MM.1S (cell line): ENCODE data around the gene PITRM1.

Source experiments
- DNase-seq: peaks from one replicate; pipeline ENCODE4 v3.0.0-alpha.2; 2015
- H2AFZ ChIP-seq: fragments of 300-600 bp; sonication (generic); 2 replicates; pipeline ENCODE4 v1.6.0; 2016; ENCODE audit warnings: antibody characterized with exemption, low read length
- H3F3A ChIP-seq: fragments of 300-600 bp; sonication (generic); 2 replicates; pipeline ENCODE4 v1.6.1; 2016; ENCODE audit warnings: mild to moderate bottlenecking, antibody characterized with exemption, low read length, moderate library complexity, mixed read lengths; ENCODE audit not compliant: insufficient read depth
- H3K27ac ChIP-seq: fragments of 300-600 bp; sonication (generic); 2 replicates; pipeline ENCODE4 v1.5.1; 2016; ENCODE audit warnings: mild to moderate bottlenecking, low read length
- H3K27me3 ChIP-seq: fragments of 300-600 bp; sonication (generic); replicated peaks from 2 replicates; pipeline ENCODE4 v1.6.0; 2016; ENCODE audit warnings: low read length; ENCODE audit not compliant: insufficient read depth
- H3K36me3 ChIP-seq: fragments of 300-600 bp; sonication (generic); replicated peaks from 2 replicates; pipeline ENCODE4 v1.6.1; 2016; ENCODE audit warnings: mild to moderate bottlenecking, low read length, mixed read lengths; ENCODE audit not compliant: insufficient read depth
- H3K4me1 ChIP-seq: fragments of 300-600 bp; sonication (generic); 2 replicates; pipeline ENCODE4 v1.6.1; 2016; ENCODE audit warnings: low read length, mixed read lengths
- H3K4me2 ChIP-seq: fragments of 300-600 bp; sonication (generic); 2 replicates; pipeline ENCODE4 v1.6.0; 2016; ENCODE audit warnings: low read depth, low read length
- H3K4me3 ChIP-seq: fragments of 300-600 bp; sonication (generic); 2 replicates; pipeline ENCODE4 v1.5.1; 2016; ENCODE audit warnings: low read length, mixed read lengths
- H3K79me2 ChIP-seq: fragments of 300-600 bp; sonication (generic); 2 replicates; pipeline ENCODE4 v1.6.1; 2016; ENCODE audit warnings: mixed run types, low read length, mixed read lengths
- H3K9ac ChIP-seq: fragments of 300-600 bp; sonication (generic); 2 replicates; pipeline ENCODE4 v1.6.1; 2016; ENCODE audit warnings: low read length, mixed read lengths
- H3K9me2 ChIP-seq: fragments of 300-600 bp; sonication (generic); replicated peaks from 2 replicates; pipeline ENCODE4 v1.6.1; 2016; ENCODE audit warnings: mild to moderate bottlenecking, low read length, mixed read lengths; ENCODE audit not compliant: insufficient read depth
- H3K9me3 ChIP-seq: fragments of 300-600 bp; sonication (generic); replicated peaks from 2 replicates; pipeline ENCODE4 v1.6.1; 2016; ENCODE audit warnings: mild to moderate bottlenecking, low read length, mixed read lengths; ENCODE audit not compliant: insufficient read depth
- H4K20me1 ChIP-seq: fragments of 300-600 bp; sonication (generic); 2 replicates; pipeline ENCODE4 v1.6.1; 2016; ENCODE audit warnings: mild to moderate bottlenecking, low read length, moderate library complexity, mixed read lengths; ENCODE audit not compliant: insufficient read depth
- EZH2 ChIP-seq: fragments of 300-600 bp; sonication (generic); optimal IDR thresholded peaks from 2 replicates; pipeline ENCODE3; 2017; ENCODE audit warnings: low read depth, mild to moderate bottlenecking, antibody characterized with exemption, low read length, mixed read lengths
- EZH2phosphoT487 ChIP-seq: fragments of 300-600 bp; sonication (generic); IDR thresholded peaks from 2 replicates; pipeline ENCODE4 v1.6.1; 2018; ENCODE audit warnings: antibody characterized with exemption, low read length
- TF ChIP-seq, protein P1 (sequence below): fragments of 300-600 bp; sonication (generic); IDR thresholded peaks from 2 replicates; pipeline ENCODE4 v1.5.1; 2016; ENCODE audit warnings: antibody characterized with exemption, low read length, mixed read lengths

The PITRM1 gene

DNA sequence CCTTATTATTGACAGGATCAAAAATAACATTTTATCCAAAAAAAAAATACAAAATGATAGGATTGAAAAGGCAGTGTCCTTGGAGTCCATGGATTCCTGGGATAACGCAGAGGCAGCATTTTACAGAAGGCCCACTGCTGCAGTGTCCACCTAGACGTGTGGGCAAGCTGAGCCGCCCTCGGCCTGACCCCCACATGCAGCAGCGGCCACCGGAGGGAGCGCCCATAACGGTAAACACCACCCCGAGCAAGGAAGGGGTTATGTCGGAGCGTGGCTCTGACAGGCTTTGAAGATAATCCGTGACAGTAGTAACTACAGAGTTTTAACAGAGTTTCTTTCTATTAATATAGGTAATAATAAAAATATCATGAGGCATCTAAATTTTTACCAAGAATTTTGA lies 45.3 kb upstream of the PITRM1 start:
- no peaks in the 10 kb centered on the region for H3K79me2 ChIP-seq
- H3K4me2 ChIP-seq = no peak overlapping the region
- TF ChIP-seq EZH2phosphoT487 (no peak), EZH2 (no peak)
- TF ChIP-seq, protein P1, sequence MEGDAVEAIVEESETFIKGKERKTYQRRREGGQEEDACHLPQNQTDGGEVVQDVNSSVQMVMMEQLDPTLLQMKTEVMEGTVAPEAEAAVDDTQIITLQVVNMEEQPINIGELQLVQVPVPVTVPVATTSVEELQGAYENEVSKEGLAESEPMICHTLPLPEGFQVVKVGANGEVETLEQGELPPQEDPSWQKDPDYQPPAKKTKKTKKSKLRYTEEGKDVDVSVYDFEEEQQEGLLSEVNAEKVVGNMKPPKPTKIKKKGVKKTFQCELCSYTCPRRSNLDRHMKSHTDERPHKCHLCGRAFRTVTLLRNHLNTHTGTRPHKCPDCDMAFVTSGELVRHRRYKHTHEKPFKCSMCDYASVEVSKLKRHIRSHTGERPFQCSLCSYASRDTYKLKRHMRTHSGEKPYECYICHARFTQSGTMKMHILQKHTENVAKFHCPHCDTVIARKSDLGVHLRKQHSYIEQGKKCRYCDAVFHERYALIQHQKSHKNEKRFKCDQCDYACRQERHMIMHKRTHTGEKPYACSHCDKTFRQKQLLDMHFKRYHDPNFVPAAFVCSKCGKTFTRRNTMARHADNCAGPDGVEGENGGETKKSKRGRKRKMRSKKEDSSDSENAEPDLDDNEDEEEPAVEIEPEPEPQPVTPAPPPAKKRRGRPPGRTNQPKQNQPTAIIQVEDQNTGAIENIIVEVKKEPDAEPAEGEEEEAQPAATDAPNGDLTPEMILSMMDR = no peak
- DNase-seq = no peak
- H3K9me3 ChIP-seq = no peaks in the 10 kb centered on the region
- H3K4me1 ChIP-seq = no peaks in the 10 kb centered on the region
- H3K9ac ChIP-seq = no peak overlapping the region
- no peak overlapping the region for H3K27ac ChIP-seq
- H3K9me2 ChIP-seq = no peaks in the 10 kb centered on the region
- H3K27me3 ChIP-seq = no peaks in the 10 kb centered on the region
- no peaks in the 10 kb centered on the region for H4K20me1 ChIP-seq
- H3K36me3 ChIP-seq = no peaks in the 10 kb centered on the region
- no peak overlapping the region for H3K4me3 ChIP-seq
- H3F3A ChIP-seq = no peaks in the 10 kb centered on the region
- H2AFZ ChIP-seq = no peak overlapping the region

DNA sequence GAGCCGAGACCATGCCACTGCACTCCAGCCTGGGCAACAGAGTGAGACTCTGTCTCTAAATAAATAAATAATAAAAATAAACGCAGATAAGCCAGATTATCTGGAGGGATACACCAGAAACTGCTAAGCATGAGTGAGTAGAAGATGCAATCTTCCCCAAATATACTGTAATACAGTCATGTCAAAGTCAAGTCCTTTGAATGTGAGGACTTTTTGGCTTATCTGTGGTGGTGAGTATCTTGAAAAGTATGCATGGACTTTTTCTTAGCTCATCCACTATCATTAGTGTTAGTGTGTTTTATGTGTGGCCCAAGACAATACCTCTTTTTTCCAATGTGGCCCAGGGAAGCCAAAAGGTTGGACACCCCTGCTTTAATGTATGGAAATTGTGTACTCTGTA lies 44.7 kb upstream of the PITRM1 start:
- Histone ChIP-seq H3K79me2 (no peaks in the 10 kb centered on the region), H3K9me3 (no peaks in the 10 kb centered on the region), H3K27me3 (no peaks in the 10 kb centered on the region), H3K27ac (no peak overlapping the region), H3K9ac (no peak overlapping the region), H3K36me3 (no peaks in the 10 kb centered on the region), H3K4me3 (no peak overlapping the region), H3F3A (no peaks in the 10 kb centered on the region), H3K4me2 (no peak overlapping the region), H4K20me1 (no peaks in the 10 kb centered on the region), H3K9me2 (no peaks in the 10 kb centered on the region), H2AFZ (no peak overlapping the region), H3K4me1 (no peaks in the 10 kb centered on the region)
- TF ChIP-seq EZH2phosphoT487 (no peak), EZH2 (no peak)
- TF ChIP-seq, protein P1 = no peak
- no peak for DNase-seq

DNA sequence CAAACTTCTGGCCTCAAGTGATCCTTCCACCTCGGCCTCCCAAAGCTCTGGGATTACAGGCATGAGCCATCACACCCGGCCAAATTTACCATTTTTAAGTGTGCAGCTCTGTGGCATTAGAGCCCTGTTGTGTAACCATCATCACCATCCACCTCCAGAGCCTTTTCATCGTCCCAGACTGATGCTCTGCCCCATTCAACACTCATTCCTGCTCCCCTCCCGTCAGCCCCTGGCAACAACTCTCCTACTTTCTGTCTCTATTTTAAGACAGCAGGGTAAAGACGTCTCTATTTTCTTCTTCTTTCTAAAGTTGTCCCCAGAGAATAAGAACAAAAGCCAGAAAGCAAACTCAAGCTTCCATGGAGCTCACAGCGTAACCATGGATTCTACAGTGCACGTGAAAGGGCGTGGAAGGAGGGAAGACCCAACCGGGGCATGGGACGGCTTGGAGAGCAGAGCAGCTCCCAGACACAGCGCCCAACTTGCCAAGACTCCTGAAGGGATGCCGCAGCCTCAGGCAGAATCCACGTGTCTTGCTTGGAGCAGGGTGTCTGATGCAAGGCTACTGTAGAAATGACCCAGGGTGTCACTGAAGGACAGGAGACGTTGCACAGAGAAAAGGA lies 42.7 kb upstream of the PITRM1 start:
- Histone ChIP-seq H3K36me3 (no peaks in the 10 kb centered on the region), H3K9me2 (no peaks in the 10 kb centered on the region), H3K27me3 (no peaks in the 10 kb centered on the region), H3K9me3 (no peaks in the 10 kb centered on the region), H3K4me3 (no peak overlapping the region), H3K9ac (no peak overlapping the region), H3K4me1 (no peaks in the 10 kb centered on the region), H4K20me1 (no peaks in the 10 kb centered on the region), H3K79me2 (no peaks in the 10 kb centered on the region), H2AFZ (no peak overlapping the region), H3K4me2 (no peak overlapping the region), H3K27ac (no peak overlapping the region), H3F3A (no peaks in the 10 kb centered on the region)
- no peak for TF ChIP-seq EZH2phosphoT487
- no peak for TF ChIP-seq EZH2
- TF ChIP-seq, protein P1 = no peak
- DNase-seq = no peak
